Central memory CD4-positive, alpha-beta T cell (primary cell): Measurements from ENCODE around the gene MAN1B1.
A peak's percentile ranks its signal among the peaks of the same experiment; 100 is the strongest.

Source experiments
- DNase-seq: peaks from one replicate; pipeline ENCODE4 v3.0.0; 2022
- total RNA-seq, 3 experiments: gene quantifications; one replicate each; lab custom pipeline; 2026; lab: John Stamatoyannopoulos, UW

The MAN1B1 gene
- 39.9 to 114 (median 93.9) reads per million in 3 experiments for total RNA-seq

- DNase-seq = peak; percentile 100
These were observed at the start of gene MAN1B1 for GRCh38 chr9:137086531-137087408. MAN1B1 (plus strand) TSS chr9:137086985; CDS start chr9:137087000, 15 bp downstream.

- DNase-seq = no peak
These were observed 49.8 kb upstream of the MAN1B1 start for GRCh38 chr9:137037035-137037434.

- no peak for DNase-seq
These were observed 49.3 kb upstream of the MAN1B1 start for GRCh38 chr9:137037483-137037882.

GRCh38 chr9:137038916-137039315, 47.9 kb upstream of the MAN1B1 start:
- no peak for DNase-seq

DNA sequence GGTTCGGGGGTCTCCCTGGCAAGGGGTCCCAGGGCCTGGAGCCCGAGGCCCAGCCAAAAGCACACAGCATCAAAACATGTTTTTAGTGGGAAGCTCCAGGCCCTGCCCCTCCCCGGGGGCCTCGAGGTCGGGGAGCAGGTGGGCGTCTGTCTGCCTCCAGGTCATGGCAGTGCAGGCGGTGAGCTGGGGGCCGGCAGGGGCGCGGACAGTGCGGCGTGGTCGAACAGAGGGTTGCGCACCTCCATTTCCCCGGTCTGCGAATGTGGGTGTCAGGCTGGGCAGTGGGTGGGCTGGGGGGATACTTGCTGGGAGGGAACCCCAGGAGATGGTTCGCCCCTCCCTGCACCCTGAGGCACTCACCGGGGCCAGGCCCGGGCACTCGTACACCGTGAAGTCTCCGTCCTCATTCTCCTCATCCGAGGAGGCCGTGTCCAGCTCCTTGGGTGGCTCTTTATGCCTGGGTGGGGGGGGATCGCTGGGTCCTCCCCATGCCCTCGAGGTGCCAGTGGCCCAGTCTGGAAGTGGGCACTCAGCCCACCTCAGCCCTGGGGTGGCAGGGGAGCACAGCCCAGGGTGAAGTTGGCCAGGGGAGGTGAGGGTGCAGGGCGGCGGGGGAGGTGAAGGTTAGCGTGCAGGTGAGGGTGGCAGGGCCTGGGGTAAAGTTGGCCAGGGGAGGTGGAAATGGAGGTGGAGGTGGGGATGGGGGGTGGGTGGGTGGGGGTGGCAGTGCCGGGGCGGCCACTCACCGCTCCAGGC, 47.0 kb upstream of the MAN1B1 start:
- DNase-seq = no peak

GRCh38 chr9:137040568-137040967, 46.2 kb upstream of the MAN1B1 start:
- no peak for DNase-seq

DNA sequence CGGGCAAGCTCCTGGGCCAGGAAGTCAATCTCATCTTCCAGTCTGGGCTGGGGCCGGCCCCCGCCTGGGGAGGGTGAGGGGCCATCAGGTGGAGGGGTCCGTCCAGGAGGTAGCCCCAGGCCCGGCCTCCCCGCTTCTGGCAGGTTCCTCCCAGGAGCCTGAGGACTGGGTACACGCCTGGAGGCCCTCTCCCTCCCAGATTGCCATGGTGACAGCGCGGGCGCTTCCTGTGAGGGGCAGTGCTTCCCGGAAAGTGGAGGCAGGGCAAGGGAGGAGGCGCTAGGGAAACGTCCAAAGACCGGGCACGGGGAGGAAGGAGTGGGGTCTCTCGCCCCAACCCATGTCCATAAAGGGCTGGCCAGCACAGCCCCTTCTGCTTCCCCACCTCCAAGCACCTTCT, 45.7 kb upstream of the MAN1B1 start:
- DNase-seq = no peak

GRCh38 chr9:137042751-137043727, 43.7 kb upstream of the MAN1B1 start:
- DNase-seq = no peak

DNA sequence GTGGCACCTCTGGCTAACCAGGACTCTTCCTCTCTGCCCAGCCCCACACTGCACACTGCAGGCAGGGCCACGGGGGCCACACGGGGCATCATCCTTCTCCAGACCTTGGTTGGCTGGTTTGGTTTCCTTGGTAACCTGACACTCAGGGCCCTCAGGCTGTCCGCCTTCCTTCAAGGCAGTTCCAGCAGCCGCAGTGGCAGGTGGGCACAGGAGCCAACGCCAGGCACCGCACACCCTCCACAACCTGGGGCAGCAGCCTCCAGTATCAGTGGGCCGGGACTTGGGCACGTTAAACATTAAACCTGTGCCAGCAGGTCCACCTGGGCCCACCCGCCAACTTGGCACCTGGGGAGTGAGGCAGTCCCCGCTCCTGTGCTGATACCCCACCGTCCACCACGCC, 42.7 kb upstream of the MAN1B1 start:
- no peak for DNase-seq

- no peak for DNase-seq
These were observed 42.1 kb upstream of the MAN1B1 start for GRCh38 chr9:137044502-137045177.

DNA sequence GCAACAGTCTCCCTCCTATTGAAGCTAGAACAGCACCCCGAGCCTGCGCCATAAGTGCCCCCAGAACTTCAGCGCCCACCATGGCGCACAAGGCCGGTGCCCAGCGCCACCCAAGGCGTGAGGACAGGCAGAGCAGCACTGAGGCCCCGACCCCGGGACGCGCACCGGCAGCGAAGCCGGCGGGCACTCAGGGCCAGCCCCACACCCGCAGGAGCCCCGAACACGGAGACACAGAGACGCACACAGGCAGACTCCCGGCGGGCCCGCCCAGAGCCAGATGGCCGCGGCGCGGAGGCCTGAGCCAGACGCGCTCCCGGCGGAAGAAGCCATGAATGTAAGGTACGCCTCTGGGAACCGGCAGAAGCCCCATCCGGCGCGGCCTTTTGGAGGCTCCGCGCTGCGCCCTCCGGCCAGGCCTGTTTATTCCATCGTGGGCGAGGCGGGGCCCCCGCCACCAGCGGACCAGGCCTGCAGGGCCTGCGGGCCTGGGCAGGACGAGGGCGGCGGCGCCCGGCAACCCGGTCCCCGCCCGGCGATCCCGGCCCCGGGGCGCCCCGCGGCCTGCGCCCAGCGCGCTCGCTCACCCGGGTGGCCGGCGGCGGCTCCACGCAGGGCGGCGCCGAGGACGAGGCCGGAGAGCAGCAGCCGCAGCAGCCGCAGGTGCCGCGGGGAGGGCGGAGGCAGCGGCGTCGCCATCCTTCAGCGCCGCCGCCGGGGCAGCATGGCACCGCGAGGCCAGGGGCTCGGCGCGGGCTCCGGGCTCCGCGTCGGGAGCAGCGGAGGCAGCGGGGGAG, 41.3 kb upstream of the MAN1B1 start:
- DNase-seq = no peak

GRCh38 chr9:137046088-137046787, 40.5 kb upstream of the MAN1B1 start, which contains the start of gene NPDC1:
NPDC1 (minus strand) TSS chr9:137046177; CDS start chr9:137045989, 188 bp downstream.
- peak; percentile 71 for DNase-seq

GRCh38 chr9:137048655-137049543, 37.9 kb upstream of the MAN1B1 start:
- DNase-seq = no peak

DNA sequence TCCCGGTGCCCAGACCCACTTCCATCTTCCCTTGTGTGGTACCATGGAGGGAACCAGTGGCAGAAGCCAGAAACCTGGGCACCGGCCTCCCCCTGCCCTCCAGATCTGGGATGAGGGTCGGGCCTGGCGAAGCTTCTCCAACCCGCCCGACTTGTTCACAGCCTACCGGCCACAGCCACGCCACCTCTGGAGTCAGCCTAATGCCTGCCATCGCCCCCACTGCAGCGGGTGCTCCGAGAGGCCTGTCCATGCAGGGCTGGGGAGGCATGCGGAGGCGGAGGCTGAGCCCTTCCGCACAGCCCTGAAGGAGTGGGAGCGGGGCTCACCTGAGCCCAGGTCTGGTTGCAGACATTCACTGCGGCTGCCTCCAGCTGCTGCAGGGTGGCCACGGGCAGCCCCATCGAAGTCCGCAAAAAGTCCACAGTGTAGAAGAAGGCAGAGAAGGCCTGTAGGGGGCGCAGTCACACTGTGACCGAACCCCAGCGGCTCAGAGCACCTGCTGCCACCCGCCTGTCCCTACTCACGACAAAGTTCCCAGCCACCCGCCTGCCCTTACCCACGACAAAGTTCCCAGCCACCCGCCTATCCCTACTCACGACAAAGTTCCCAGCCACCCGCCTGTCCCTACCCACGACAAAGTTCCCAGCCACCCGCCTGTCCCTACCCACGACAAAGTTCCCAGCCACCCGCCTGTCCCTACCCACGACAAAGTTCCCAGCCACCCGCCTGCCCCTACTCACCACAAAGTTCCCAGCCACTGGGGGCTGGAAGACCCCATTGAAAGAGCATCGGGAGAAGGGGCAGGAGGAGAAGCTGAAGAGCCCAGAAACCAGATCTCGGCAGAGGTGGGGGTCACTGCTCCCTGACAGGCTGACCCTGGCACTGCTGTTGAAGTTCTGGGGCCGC, 37.0 kb upstream of the MAN1B1 start:
- no peak for DNase-seq

- DNase-seq = no peak
These were observed 36.2 kb upstream of the MAN1B1 start for GRCh38 chr9:137050570-137050969.

- DNase-seq = no peak
These were observed 35.5 kb upstream of the MAN1B1 start for GRCh38 chr9:137051145-137051724.

DNA sequence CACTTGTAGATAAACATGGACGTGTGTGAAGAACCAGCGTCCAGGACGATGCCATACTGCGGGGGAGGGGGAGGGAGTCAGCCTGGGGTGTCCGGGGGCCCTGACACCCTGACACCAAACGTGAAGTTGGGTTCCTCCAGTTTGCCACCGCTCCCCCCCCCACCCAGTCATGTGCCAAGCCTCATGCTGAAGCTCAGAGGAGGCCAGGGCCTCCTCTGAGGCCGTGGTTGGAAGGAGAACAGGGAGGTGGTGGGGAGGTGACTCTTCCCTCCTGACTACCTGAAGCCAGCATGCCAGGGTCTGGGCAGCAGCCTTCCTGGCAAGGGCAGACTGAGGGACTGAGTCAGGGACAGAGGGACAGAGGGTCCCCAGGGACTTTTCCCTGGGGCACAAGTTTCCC, 34.5 kb upstream of the MAN1B1 start:
- DNase-seq = no peak
